PC-3 (cell line): ENCODE measurements around the gene CRLF1.

ENCODE experiments used
- CTCF ChIP-seq: fragments of 300-600 bp; sonication (generic); conservative IDR thresholded peaks from 2 replicates; pipeline ENCODE4 v1.5.1; 2017; ENCODE audit warnings: antibody characterized with exemption, low read depth, mild to moderate bottlenecking, low read length
- EZH2 ChIP-seq: fragments of 300-600 bp; sonication (generic); IDR thresholded peaks from one replicate; pipeline ENCODE4 v1.6.1; 2017; ENCODE audit warnings: antibody characterized with exemption, mild to moderate bottlenecking, low read length; ENCODE audit not compliant: unreplicated experiment
- EZH2phosphoT487 ChIP-seq: fragments of 300-600 bp; sonication (generic); IDR thresholded peaks from 2 replicates; pipeline ENCODE4 v1.6.1; 2018; ENCODE audit warnings: mild to moderate bottlenecking, antibody characterized with exemption, low read length, borderline replicate concordance

- no peak for TF ChIP-seq CTCF
- TF ChIP-seq EZH2 = no peak
- no peak for TF ChIP-seq EZH2phosphoT487
Measured at GRCh38 chr19:18650468-18651041, 44.0 kb upstream of the CRLF1 start.
